ENCODE measurements around the gene MAPK8IP1.

The MAPK8IP1 gene

GRCh38 chr11:45925550-45925949 lies 40.1 kb downstream of the MAPK8IP1 start:
- DNase-seq (ENCODE audit: low read depth in 2 of 2) = no peak
- no peak for TF ChIP-seq CTCF (IDR thresholded peaks at IDR 0.05; ENCODE audit: low read depth, low read length)
- no peak overlapping the region for H3K4me3 ChIP-seq (replicated peaks in 1 of 2; ENCODE audit: low read depth in 2 of 2, low read length in 2 of 2)

GRCh38 chr11:45926001-45926401 lies 40.5 kb downstream of the MAPK8IP1 start:
- no peak overlapping the region for H3K4me3 ChIP-seq (replicated peaks in 1 of 2; ENCODE audit: low read depth in 2 of 2, low read length in 2 of 2)
- DNase-seq (ENCODE audit: low read depth in 2 of 2) = no peak
- TF ChIP-seq CTCF (IDR thresholded peaks at IDR 0.05; ENCODE audit: low read depth, low read length) = no peak

- H3K4me3 ChIP-seq (replicated peaks in 1 of 2; ENCODE audit: low read depth in 2 of 2, low read length in 2 of 2) = no peak overlapping the region
- no peak for DNase-seq (ENCODE audit: low read depth in 2 of 2)
- no peak for TF ChIP-seq CTCF (IDR thresholded peaks at IDR 0.05; ENCODE audit: low read depth, low read length)
Observed at GRCh38 chr11:45926536-45927331, 41.3 kb downstream of the MAPK8IP1 start.

- DNase-seq (ENCODE audit: low read depth in 2 of 2) = no peak
- TF ChIP-seq CTCF (IDR thresholded peaks at IDR 0.05; ENCODE audit: low read depth, low read length) = no peak
- H3K4me3 ChIP-seq (replicated peaks in 1 of 2; ENCODE audit: low read depth in 2 of 2, low read length in 2 of 2) = no peak overlapping the region
Observed at GRCh38 chr11:45927332-45927683, 41.9 kb downstream of the MAPK8IP1 start.

- no peak for TF ChIP-seq CTCF (IDR thresholded peaks at IDR 0.05; ENCODE audit: low read depth, low read length)
- H3K4me3 ChIP-seq (replicated peaks in 1 of 2; ENCODE audit: low read depth in 2 of 2, low read length in 2 of 2) = no peak overlapping the region
- no peak for DNase-seq (ENCODE audit: low read depth in 2 of 2)
Observed at GRCh38 chr11:45927684-45928413, 42.4 kb downstream of the MAPK8IP1 start.

- H3K4me3 ChIP-seq (replicated peaks in 1 of 2; ENCODE audit: low read depth in 2 of 2, low read length in 2 of 2) = no peak overlapping the region
- DNase-seq (ENCODE audit: low read depth in 2 of 2) = no peak
- TF ChIP-seq CTCF (IDR thresholded peaks at IDR 0.05; ENCODE audit: low read depth, low read length) = no peak
Observed at GRCh38 chr11:45928535-45929215, 43.2 kb downstream of the MAPK8IP1 start.

All from cardiac fibroblast (primary cell).